ENCODE measurements around the gene MACC1. TPM values are rescaled to one million over a fixed set of nuclear protein-coding genes. Genes with fewer than 3 reads are reported as not detected.

Gene MACC1
- total RNA-seq, 2 donors from 2014 or later, result 0.26 TPM; not detected in 1

GRCh38 chr7:20249376-20249775 is 32.2 kb upstream of the MACC1 start:
- Histone ChIP-seq H3K36me3 (no peaks in the 10 kb centered on the region), H3K4me3 (no peak overlapping the region), H3K4me1 (no peaks in the 10 kb centered on the region), H3K27me3 (no peaks in the 10 kb centered on the region), H3K27ac (no peak overlapping the region), H3K9me3 (no peaks in the 10 kb centered on the region)
- DNase-seq (ENCODE audit: low spot score), result no peak
- no peak for TF ChIP-seq CTCF (IDR thresholded peaks at IDR 0.05)

- no peaks in the 10 kb centered on the region for H3K4me1 ChIP-seq
- TF ChIP-seq CTCF (IDR thresholded peaks at IDR 0.05), result no peak
- no peaks in the 10 kb centered on the region for H3K9me3 ChIP-seq
- no peaks in the 10 kb centered on the region for H3K27me3 ChIP-seq
- DNase-seq (ENCODE audit: low spot score), result no peak
- no peak overlapping the region for H3K27ac ChIP-seq
- no peak overlapping the region for H3K4me3 ChIP-seq
- no peaks in the 10 kb centered on the region for H3K36me3 ChIP-seq
These were observed 29.1 kb upstream of the MACC1 start for GRCh38 chr7:20246236-20246635.

- H3K27ac ChIP-seq, result no peak overlapping the region
- H3K4me1 ChIP-seq, result no peaks in the 10 kb centered on the region
- no peak for DNase-seq (ENCODE audit: low spot score)
- H3K9me3 ChIP-seq, result no peaks in the 10 kb centered on the region
- H3K36me3 ChIP-seq, result no peaks in the 10 kb centered on the region
- TF ChIP-seq CTCF (IDR thresholded peaks at IDR 0.05), result no peak
- no peak overlapping the region for H3K4me3 ChIP-seq
- no peaks in the 10 kb centered on the region for H3K27me3 ChIP-seq
These were observed 27.3 kb upstream of the MACC1 start for GRCh38 chr7:20244334-20245120.

GRCh38 chr7:20241911-20242261 is 24.7 kb upstream of the MACC1 start:
- Histone ChIP-seq H3K4me1 (no peaks in the 10 kb centered on the region), H3K27ac (no peak overlapping the region), H3K27me3 (no peaks in the 10 kb centered on the region), H3K4me3 (no peak overlapping the region), H3K9me3 (no peaks in the 10 kb centered on the region), H3K36me3 (no peaks in the 10 kb centered on the region)
- TF ChIP-seq CTCF (IDR thresholded peaks at IDR 0.05), result no peak
- DNase-seq (ENCODE audit: low spot score), result no peak

GRCh38 chr7:20241194-20241910 is 24.2 kb upstream of the MACC1 start:
- Histone ChIP-seq H3K27me3 (no peaks in the 10 kb centered on the region), H3K4me3 (no peak overlapping the region), H3K36me3 (no peaks in the 10 kb centered on the region), H3K9me3 (no peaks in the 10 kb centered on the region), H3K4me1 (no peaks in the 10 kb centered on the region), H3K27ac (no peak overlapping the region)
- no peak for TF ChIP-seq CTCF (IDR thresholded peaks at IDR 0.05)
- no peak for DNase-seq (ENCODE audit: low spot score)
